GM19397 (cell line): Measurements from ENCODE around the gene SLC12A6.

Experiments
- ATAC-seq: cut with Tn5 transposase; IDR thresholded peaks from one replicate; pipeline ENCODE4 v1.9.1; 2021; ENCODE audit warnings: mild to moderate bottlenecking, moderate library complexity; ENCODE audit not compliant: unreplicated experiment

SLC12A6 gene

DNA sequence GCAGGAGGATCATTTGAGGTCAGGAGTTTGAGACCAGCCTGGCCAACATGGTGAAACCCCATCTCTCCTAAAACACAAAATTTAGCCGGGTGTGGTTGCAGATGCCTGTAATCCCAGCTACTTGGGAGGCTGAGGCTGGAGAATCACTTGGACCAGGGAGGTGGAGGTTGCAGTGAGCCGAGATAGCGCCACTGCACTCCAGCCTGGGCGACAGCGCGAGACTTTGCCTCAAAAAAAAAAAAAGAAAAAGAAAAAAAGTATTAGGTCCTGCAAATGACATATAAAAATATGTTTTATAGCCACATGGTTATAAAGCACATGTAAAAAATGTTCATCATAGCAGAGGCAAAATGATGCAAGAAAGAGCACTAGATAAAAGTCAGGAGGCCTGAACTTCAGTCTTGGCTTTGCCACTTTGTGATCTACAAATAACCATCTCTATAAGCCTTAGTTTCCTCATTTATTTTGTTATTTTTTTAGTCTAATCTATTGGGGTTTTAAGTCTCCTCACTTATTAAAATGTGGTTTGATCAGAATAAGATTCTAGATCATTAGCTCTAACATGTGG, 4.9 kb downstream of the SLC12A6 start:
- no peak for ATAC-seq

- ATAC-seq: no peak
These were observed 5.8 kb downstream of the SLC12A6 start for GRCh38 chr15:34331809-34332208.

- ATAC-seq: no peak
These were observed 7.3 kb downstream of the SLC12A6 start for GRCh38 chr15:34330279-34330678.

GRCh38 chr15:34329006-34329405, 8.6 kb downstream of the SLC12A6 start:
- no peak for ATAC-seq

GRCh38 chr15:34327906-34328305, 9.7 kb downstream of the SLC12A6 start:
- ATAC-seq: no peak

GRCh38 chr15:34325368-34325767, 12.2 kb downstream of the SLC12A6 start:
- ATAC-seq: no peak

DNA sequence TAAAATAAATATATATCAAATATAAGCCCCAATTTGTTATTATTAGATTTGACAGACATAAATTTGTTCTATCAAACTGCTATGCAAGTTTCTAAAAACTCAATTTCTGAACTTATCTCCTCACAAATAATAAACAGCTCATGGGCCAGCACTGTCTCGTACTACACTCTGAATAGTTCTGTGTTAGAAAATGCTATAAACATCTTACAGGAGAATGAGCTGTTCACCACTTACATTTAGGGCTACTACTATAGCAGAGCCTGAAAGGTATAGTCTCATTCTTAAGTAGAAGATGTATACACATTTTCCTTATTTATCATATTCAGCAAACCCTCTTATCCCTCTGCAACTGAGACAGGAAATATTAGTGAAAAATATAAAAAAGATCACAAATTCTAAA, 12.6 kb downstream of the SLC12A6 start:
- ATAC-seq: no peak

DNA sequence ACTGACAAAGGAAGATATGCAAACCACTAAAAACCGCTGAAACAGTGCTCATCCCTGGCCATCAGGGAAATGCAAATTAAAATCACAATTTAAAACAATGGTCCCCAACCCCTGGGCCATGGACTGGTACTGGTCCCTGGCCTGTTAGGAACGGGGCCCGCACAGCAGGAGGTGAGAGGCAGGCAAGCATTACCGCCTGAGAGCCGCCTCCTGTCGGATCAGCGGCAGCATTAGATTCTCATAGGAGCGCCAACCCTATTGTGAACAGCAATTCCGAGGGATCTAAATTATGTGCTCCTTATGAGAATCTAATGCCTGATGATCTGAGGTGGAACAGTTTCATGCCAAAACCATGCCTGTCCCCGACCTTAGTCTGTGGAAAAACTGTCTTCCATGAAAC, 14.4 kb downstream of the SLC12A6 start:
- no peak for ATAC-seq

- ATAC-seq: no peak
These were observed 19.1 kb downstream of the SLC12A6 start for GRCh38 chr15:34318277-34319079.

DNA sequence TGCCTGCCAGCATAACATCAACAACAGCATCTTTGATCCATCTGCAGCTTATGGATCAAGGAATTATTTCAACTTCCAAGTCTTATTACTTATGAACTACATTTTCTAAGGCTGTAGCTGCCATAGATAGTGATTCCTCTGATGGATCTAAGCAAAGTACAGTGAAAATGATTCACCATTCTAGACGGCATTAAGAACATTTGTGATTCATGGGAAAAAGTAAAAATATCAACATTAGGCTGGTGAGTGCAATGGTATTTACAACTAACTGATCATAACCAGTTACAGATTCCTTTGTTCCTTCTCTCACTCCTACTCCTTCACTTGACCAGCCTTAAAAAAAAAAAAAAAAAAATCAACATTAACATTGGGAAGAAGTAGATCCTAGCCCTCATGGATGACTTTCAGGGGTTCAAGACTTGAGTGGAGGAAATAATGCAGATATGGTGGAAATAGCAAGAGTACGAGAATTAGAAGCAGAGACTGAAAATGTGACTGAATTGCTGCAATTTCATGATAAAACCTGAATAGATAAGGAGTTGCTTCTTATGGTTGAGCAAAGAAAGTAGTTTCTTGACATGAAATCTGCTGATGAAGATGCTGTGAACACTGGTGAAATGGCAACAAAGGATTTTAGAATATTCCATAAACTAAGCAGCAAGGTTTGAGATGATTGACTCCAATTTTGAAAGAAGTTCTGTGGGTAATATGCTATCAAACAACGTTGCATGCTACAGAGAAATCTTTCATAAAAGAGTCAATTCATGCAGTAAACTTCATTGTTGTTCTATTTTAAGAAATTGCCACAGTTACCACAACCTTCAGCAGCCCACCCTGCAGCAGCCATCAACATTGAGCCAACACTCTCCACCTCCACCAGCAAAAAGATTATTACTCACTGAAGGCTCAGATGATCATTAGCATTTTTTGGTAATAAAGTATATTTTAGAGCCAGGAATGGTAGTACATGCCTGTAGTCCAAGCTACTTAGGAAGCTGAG, 22.8 kb downstream of the SLC12A6 start:
- ATAC-seq: no peak

GRCh38 chr15:34311563-34311962, 26.0 kb downstream of the SLC12A6 start:
- no peak for ATAC-seq

DNA sequence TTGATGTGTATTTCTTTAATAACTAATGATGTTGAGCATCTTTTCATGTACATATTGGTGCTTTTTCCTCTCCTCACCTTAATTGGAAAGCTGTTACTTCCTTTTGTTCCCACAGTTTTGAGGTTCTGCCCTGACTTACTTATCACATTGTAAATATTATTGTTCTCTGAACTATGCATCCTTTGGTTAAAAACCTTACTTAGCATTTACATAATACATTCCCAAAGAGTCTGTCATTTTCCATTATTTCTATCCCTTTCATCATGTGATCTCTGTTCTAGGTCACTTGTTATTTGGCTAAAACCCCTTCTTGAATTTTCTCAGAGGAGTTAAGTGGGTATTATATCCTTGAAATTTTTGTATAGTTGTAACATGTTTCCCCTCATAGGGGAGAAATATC, 33.0 kb downstream of the SLC12A6 start:
- ATAC-seq: no peak

- no peak for ATAC-seq
These were observed 36.5 kb downstream of the SLC12A6 start for GRCh38 chr15:34301058-34301457.

DNA sequence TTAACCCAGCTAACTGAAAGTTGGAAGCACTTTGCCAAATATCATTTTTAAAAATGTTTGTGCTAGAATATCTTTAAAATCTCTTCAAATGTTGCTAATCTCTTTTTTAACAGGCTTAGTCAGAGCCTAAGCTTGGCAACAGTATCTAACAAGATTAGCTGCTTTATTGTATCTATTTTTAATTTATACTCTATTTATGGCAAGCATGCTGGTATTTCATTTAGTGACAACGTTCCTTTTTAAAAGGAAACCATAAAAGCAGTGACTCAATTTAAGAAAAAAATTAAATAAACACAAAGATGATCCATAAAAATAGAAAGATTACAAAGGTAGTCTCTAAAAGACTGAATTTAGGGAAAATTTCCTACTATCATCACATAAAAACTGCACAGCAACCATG, 40.5 kb downstream of the SLC12A6 start:
- ATAC-seq: no peak

DNA sequence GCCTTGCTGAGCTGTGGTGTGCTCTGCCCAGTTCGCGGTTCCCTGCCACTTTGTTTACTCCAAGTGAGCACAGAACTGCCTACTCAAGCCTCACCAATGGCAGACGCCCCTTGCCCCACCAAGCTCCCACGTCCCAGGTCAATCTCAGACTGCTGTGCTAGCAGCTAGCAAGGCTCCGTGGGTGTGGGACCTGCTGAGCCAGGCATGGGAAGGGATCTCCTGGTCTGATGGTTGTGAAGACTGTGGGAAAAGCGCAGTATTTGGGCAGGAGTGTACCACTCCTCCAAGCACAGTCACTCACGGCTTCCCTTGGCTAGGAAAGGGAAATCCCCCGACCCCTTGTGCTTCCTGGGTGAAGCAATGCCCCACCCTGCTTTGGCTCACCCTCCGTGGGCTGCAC, 45.0 kb downstream of the SLC12A6 start:
- no peak for ATAC-seq

DNA sequence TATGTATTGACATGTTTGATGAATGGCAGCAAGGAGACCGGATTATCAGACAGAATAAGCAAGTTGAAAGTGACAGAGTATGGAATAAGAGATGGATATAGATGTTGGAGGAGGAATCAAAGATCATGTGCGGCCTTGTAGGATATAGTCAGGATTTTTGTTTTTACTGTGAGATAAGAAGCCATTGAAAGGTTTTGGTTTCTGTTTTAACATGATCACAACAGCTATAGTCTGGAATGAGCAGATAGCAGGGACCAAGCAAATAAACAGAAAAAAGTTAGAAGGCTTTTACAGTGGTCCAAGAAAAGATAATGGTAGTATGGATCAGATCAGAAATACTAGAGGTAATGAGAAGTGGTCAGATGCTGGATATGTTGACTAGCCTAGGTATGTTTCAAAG, 52.6 kb downstream of the SLC12A6 start:
- no peak for ATAC-seq

DNA sequence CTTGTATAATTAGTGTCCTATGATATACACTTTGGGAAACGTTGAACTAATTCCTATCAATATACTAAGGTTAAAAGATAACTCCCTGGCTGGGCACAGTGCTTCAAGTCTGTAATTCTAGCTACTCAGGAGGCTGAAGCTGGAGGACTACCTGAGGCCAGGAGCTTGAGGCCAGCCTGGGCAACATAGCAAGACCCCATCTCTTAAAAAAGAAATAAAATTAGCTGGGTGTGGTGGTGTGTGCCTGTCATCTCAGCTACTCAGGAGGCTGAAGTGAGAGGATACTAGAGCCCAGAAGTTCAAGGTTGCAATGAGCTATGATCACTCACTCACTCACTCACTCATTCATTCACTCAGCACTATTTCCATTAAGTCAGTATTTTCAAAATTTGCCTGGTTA, 55.2 kb downstream of the SLC12A6 start:
- ATAC-seq: no peak

GRCh38 chr15:34280193-34280592, 57.4 kb downstream of the SLC12A6 start:
- ATAC-seq: no peak

GRCh38 chr15:34279368-34279767, 58.2 kb downstream of the SLC12A6 start:
- no peak for ATAC-seq

DNA sequence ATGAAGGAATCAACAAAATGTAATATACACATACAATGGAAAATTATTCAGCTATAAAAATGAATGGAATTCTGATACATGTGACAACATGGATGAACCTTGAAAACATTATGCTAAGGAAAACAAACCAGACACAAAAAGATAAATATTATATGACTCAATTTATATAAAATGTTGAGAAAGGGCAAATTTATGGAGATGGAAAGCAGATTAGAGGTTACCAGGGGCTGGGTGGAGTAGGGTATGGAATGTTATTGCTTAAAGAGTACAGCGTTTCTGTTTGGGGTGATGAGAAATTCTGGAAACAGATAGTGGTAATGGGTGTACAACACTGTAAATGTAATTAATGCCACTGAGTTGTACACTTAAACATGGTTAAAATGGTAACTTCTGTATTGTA, 61.9 kb downstream of the SLC12A6 start:
- ATAC-seq: no peak

DNA sequence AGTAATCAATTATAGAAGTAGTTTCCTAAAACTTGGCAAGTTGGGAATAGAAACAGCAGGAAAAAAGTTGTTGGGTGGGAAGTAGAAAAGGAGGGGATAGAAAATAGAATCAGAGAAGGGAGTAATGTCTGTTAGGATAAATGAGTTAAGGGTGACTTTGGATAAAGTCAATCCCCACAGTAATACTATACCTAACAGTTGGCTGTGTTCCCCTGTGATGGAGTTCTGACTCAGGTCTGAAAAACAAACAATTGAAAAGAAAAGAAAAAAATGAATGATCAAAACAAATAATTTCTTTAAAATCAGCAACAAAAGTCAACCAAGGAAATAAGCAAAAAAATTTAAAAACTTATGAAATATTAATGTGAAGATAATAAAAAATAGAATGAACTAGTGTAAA, 62.4 kb downstream of the SLC12A6 start:
- no peak for ATAC-seq

- no peak for ATAC-seq
These were observed 66.1 kb downstream of the SLC12A6 start for GRCh38 chr15:34271493-34271892.
